ENCODE measurements around the gene SAXO2.
"Not testable (repeated sequence)": the region's sequence is repeated elsewhere in the genome, so short reads cannot be mapped to it uniquely, and the experiment has no call there.

SAXO2 gene

DNA sequence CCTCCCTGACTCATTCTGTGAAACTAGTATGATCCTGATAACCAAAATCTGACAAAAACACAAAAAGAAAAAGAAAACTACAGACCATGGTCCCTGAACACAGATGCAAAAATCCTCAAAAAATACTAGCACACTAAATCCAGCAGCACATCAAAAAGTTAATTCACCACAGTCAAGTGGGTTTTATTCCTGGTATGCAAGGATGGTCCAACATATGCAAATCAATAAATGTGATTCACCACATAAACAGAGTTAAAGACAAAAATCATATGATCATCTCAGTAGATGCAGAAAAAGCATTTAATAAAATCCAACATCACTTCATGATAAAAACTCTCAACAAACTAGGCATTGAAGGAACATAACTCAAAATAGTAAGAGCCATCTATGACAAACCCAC is 12.8 kb downstream of the SAXO2 start:
- no peak overlapping the region for H3K4me3 ChIP-seq (replicated peaks in 1 of 2; ENCODE audit: low read depth in 2 of 2, low read length in 2 of 2)
- TF ChIP-seq, protein P1, sequence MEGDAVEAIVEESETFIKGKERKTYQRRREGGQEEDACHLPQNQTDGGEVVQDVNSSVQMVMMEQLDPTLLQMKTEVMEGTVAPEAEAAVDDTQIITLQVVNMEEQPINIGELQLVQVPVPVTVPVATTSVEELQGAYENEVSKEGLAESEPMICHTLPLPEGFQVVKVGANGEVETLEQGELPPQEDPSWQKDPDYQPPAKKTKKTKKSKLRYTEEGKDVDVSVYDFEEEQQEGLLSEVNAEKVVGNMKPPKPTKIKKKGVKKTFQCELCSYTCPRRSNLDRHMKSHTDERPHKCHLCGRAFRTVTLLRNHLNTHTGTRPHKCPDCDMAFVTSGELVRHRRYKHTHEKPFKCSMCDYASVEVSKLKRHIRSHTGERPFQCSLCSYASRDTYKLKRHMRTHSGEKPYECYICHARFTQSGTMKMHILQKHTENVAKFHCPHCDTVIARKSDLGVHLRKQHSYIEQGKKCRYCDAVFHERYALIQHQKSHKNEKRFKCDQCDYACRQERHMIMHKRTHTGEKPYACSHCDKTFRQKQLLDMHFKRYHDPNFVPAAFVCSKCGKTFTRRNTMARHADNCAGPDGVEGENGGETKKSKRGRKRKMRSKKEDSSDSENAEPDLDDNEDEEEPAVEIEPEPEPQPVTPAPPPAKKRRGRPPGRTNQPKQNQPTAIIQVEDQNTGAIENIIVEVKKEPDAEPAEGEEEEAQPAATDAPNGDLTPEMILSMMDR (IDR thresholded peaks at IDR 0.05; ENCODE audit: low read depth, low read length) = no peak
- DNase-seq (ENCODE audit: low read depth in 2 of 2) = no peak

DNA sequence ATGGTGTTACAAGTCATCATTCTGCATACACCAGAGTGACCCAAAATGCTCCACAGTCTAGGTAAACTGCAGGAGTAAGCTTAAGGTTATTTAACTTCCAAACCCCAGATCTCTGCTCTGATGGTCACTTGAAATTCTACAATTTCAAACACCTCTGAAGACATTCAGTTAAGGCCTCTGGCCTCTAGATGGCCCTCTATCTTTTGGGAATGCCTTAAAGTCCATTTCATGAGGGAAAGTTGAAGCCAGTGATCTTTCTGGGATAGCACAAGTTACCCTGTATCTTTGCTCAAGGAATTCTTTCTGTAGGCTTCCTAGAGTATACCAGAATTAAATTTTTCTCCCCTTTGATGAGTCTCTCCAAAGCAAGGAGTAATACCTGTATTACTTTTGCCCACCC is 18.7 kb downstream of the SAXO2 start:
- not testable (repeated sequence) for H3K4me3 ChIP-seq (replicated peaks in 1 of 2; ENCODE audit: low read depth in 2 of 2, low read length in 2 of 2); DNase-seq (ENCODE audit: low read depth in 2 of 2)
- TF ChIP-seq, protein P1 (IDR thresholded peaks at IDR 0.05; ENCODE audit: low read depth, low read length) = peak; percentile 15

DNA sequence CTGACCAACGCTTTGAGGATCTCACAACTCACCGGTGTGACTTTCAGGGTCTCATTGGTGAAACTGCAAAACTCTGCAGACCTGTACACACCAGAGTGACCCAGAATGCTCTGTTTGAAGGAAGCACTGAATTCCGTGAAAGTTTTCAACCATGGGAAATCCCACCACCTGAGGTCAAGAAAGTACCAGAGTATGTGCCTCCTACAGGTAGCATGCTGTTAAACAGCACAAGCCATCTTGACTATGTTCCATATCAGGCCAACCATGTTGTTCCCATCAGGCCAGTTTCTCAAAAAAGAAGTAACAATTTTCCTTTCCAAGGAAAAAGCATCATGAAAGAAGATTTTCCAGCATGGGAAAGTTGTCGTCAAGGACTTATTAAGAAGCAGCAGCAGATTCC is 19.8 kb downstream of the SAXO2 start:
- DNase-seq (ENCODE audit: low read depth in 2 of 2); H3K4me3 ChIP-seq (replicated peaks in 1 of 2; ENCODE audit: low read depth in 2 of 2, low read length in 2 of 2): not testable (repeated sequence)

DNA sequence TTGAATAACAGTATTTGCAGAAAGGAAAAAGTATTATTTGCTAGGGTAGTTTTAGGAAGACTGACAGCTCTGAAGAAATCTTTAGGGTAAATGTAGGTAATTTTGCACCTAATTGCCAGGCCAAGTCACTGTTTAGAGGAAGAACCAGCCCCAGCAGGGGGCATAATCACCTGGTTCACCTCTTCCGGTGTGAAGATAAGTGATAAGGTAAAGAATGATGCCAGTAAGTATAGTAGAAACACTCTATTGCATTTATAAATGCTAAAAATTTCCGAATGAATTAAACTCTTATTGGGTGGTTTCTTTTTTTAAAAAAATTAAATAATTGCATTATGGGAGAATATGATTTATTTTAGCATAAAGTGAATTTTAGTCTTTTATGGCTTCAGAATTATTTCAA is 21.8 kb downstream of the SAXO2 start:
- not testable (repeated sequence) for H3K4me3 ChIP-seq (replicated peaks in 1 of 2; ENCODE audit: low read depth in 2 of 2, low read length in 2 of 2); DNase-seq (ENCODE audit: low read depth in 2 of 2)

DNA sequence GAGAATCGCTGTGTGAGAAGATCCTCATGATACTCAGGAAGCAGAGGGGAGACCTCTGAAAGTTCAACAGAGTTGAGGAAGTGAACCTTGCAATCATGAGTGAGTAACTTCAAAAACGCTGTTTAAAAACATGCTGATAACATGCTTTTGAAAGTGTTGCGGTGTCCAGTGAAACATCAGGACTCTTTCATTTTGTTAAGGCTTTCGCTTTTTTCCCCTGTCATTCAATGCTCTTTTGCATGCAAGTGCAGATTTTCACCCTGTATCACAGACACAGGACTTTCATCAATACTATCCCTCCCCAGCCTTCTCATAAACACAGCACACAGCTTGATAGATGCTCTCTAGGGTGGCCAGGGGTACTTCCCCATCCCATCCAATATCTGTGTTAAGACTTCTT is 23.9 kb downstream of the SAXO2 start:
- not testable (repeated sequence) for H3K4me3 ChIP-seq (replicated peaks in 1 of 2; ENCODE audit: low read depth in 2 of 2, low read length in 2 of 2); DNase-seq (ENCODE audit: low read depth in 2 of 2)

DNA sequence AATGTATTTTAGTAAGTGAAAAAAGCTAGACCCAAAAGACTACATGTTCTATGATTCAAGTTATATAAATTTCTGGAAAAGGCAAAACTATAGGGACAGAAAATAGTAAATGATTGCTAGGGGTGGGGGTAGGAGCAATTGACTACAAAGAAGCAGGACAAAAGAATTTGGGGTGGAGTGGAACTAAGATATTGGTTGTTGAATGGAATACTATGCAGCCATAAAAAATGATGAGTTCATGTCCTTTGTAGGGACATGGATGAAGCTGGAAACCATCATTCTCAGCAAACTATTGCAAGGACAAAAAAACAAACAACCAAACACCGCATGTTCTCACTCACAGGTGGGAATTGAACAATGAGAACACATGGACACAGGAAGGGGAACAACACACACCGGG is 25.6 kb downstream of the SAXO2 start:
- not testable (repeated sequence) for DNase-seq (ENCODE audit: low read depth in 2 of 2); H3K4me3 ChIP-seq (replicated peaks in 1 of 2; ENCODE audit: low read depth in 2 of 2, low read length in 2 of 2)

DNA sequence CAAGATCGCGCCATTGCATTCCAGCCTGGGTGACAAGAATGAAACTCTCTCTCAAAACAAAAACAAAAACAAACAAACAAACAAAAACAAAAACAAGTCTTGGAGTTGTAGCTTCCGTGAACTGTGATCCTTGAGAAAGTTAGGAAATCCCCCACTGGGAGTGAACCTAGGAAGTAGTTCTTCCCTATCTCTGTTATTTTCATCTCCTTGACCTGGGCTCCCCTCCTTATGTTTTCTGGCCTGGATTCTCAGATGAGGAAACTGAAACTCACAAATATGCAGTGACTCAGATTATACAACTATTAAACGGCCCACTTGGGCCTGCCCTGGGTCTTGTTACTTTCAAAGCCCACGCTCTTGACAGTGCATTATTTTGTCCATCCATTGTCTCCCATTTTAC is 29.7 kb downstream of the SAXO2 start:
- TF ChIP-seq, protein P1 (IDR thresholded peaks at IDR 0.05; ENCODE audit: low read depth, low read length) = no peak
- no peak overlapping the region for H3K4me3 ChIP-seq (replicated peaks in 1 of 2; ENCODE audit: low read depth in 2 of 2, low read length in 2 of 2)
- peak in 1 of 2 donors; percentile 10 for DNase-seq (ENCODE audit: low read depth in 2 of 2)

DNA sequence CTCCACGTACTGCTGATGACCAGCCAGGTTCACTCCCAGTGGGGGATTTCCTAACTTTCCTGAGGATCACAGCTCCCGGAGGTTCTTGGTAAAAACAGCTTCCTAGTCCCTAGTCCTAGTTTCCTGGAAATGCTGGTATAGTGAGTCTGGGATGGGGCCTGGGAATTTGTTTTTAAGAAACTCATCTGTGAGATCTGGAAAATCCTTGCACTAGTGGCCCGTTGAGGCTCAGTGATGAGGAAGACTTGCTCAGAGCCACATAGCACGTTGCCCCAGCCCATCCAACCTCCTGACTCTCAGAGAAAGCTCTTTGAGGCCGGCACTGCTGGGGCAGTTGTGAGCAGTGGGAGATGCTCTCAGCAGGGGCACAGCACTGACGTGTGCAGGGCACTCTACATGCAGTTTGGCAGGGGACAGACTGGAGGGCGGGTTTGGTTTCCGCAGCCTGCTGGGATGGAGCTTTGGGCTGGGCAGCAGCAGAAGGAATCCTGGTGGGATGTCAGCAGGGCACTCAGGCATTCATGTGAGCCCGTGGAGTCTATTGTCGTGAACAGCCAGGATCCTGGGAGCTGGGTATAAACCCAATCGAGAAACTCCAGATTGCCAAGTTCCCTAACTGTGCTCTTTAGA is 31.6 kb downstream of the SAXO2 start:
- TF ChIP-seq, protein P1 (IDR thresholded peaks at IDR 0.05; ENCODE audit: low read depth, low read length) = no peak
- peak in 1 of 2 donors; percentile 2 for DNase-seq (ENCODE audit: low read depth in 2 of 2)
- H3K4me3 ChIP-seq (replicated peaks in 1 of 2; ENCODE audit: low read depth in 2 of 2, low read length in 2 of 2) = no peak overlapping the region

DNA sequence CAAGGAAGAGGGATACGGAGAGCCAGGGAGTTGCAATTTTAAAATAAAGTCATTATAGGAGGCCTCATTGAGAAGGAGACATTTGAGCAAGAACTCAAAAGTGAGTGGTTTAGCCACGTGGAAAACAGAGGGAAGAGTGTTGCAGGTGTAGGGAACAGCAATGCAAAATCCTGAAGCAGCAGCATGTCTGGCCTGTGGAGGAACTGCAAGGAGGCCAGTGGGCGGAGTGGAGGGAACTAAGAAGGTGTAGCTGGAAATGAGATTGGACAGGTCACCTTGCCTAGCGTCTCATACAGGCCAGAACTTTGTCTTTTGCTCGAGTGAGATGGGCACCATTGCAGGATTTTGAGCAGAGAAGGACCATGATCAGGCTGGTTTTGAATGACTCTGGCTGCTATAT is 34.9 kb downstream of the SAXO2 start:
- no peak overlapping the region for H3K4me3 ChIP-seq (replicated peaks in 1 of 2; ENCODE audit: low read depth in 2 of 2, low read length in 2 of 2)
- TF ChIP-seq, protein P1 (IDR thresholded peaks at IDR 0.05; ENCODE audit: low read depth, low read length) = no peak
- no peak for DNase-seq (ENCODE audit: low read depth in 2 of 2)

Measured in cardiac fibroblast (primary cell).